GM12865 (cell line): ENCODE measurements around the gene GAPDH.

Source experiments
- DNase-seq: peaks from one replicate; pipeline ENCODE4 v3.0.0; 2010; ENCODE audit warnings: low read depth
- H3K4me3 ChIP-seq: 2 replicates; pipeline ENCODE4 v1.5.1; 2011; ENCODE audit warnings: mild to moderate bottlenecking, low read depth, low read length, control low read depth
- TF ChIP-seq, protein P1 (sequence below): IDR thresholded peaks from 2 replicates; pipeline ENCODE4 v1.5.1; 2011; ENCODE audit warnings: low read length, control low read depth, low read depth, inconsistent platforms; ENCODE audit not compliant: insufficient read depth; ENCODE audit errors: missing control alignments

The GAPDH gene

GRCh38 chr12:6528539-6529235 is 5.6 kb upstream of the GAPDH start:
- H3K4me3 ChIP-seq, result no peak overlapping the region
- TF ChIP-seq, protein P1, sequence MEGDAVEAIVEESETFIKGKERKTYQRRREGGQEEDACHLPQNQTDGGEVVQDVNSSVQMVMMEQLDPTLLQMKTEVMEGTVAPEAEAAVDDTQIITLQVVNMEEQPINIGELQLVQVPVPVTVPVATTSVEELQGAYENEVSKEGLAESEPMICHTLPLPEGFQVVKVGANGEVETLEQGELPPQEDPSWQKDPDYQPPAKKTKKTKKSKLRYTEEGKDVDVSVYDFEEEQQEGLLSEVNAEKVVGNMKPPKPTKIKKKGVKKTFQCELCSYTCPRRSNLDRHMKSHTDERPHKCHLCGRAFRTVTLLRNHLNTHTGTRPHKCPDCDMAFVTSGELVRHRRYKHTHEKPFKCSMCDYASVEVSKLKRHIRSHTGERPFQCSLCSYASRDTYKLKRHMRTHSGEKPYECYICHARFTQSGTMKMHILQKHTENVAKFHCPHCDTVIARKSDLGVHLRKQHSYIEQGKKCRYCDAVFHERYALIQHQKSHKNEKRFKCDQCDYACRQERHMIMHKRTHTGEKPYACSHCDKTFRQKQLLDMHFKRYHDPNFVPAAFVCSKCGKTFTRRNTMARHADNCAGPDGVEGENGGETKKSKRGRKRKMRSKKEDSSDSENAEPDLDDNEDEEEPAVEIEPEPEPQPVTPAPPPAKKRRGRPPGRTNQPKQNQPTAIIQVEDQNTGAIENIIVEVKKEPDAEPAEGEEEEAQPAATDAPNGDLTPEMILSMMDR, result no peak
- DNase-seq, result no peak

- TF ChIP-seq, protein P1, result no peak
- H3K4me3 ChIP-seq, result no peak overlapping the region
- no peak for DNase-seq
Measured at GRCh38 chr12:6529291-6529737, 5.0 kb upstream of the GAPDH start.

DNA sequence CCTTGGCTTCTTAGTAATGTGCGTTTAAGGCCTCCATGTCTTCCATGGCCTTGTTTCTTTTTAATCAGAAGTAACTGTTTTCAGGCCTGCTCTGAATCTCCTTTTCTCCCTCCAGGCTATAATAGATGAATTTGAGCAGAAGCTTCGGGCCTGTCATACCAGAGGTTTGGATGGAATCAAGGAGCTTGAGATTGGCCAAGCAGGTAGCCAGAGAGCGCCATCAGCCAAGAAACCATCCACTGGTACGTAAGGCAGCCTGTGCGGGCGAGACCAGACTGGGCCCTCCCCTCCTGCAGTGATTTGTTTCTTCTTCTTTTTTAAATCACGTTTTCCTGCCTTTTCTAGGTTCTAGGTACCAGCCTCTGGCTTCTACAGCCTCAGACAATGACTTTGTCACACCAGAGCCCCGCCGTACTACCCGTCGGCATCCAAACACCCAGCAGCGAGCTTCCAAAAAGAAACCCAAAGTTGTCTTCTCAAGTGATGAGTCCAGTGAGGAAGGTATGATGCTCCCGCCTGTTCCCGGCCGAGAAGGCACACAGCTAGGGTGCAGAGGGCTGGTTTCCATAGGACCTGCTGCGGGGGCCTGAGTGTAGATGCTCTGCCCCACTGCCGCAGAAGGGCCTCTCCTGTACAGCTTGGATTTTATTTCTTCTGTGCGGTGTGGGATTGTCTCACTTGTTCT is 3.6 kb upstream of the GAPDH start:
- no peak for DNase-seq

GRCh38 chr12:6532051-6532926 is 2.0 kb upstream of the GAPDH start:
- DNase-seq, result peak; percentile 91
- TF ChIP-seq, protein P1, result no peak

More for the DNA sequence above, 3.6 kb upstream of the GAPDH start:
- no peak overlapping the region for H3K4me3 ChIP-seq
- TF ChIP-seq, protein P1, result no peak

DNA sequence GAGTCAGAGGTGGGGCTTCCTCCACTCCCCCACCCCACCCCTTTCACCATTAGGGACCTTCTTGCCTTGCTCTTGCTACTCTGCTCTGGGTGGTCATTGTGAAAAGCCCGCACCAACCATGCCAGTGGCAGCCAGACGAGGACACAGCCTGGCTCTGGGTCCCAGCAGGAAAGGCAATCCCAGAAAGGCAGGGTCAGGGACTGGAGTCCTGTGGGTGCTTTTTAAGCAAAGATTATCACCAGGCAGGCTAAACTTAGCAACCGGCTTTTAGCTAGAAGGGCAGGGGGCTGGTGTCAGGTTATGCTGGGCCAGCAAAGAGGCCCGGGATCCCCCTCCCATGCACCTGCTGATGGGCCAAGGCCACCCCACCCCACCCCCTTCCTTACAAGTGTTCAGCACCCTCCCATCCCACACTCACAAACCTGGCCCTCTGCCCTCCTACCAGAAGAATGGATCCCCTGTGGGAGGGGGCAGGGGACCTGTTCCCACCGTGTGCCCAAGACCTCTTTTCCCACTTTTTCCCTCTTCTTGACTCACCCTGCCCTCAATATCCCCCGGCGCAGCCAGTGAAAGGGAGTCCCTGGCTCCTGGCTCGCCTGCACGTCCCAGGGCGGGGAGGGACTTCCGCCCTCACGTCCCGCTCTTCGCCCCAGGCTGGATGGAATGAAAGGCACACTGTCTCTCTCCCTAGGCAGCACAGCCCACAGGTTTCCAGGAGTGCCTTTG is 1.2 kb upstream of the GAPDH start:
- TF ChIP-seq, protein P1, result no peak
- DNase-seq, result peak; percentile 71

More at GRCh38 chr12:6532051-6532926, 2.0 kb upstream of the GAPDH start:
- H3K4me3 ChIP-seq, result peak overlapping the region; percentile 92

GRCh38 chr12:6533653-6533922 is 729 bp upstream of the GAPDH start:
- TF ChIP-seq, protein P1, result no peak
- no peak for DNase-seq
- H3K4me3 ChIP-seq, result peak overlapping the region; percentile 92

More for the DNA sequence above, 1.2 kb upstream of the GAPDH start:
- peak overlapping the region; percentile 92 for H3K4me3 ChIP-seq
